Astrocyte (in vitro differentiated cells and primary cell): Measurements from ENCODE around the gene SLC16A12. TPM values are rescaled to one million over a fixed set of nuclear protein-coding genes. Genes with fewer than 3 reads are reported as not detected.

ENCODE experiments used
- DNase-seq: peaks from one replicate; pipeline ENCODE4 v3.0.0-alpha.2; 2010; ENCODE audit warnings: low read depth
- FAIRE-seq: peaks from 2 replicates; lab custom pipeline; 2011; peaks lifted over from hg19 to GRCh38; lab: Jason Lieb, UNC
- H2AFZ ChIP-seq: 2 replicates; pipeline ENCODE4 v1.6.0; 2012; ENCODE audit warnings: low read depth, low read length, inconsistent platforms
- H3K27ac ChIP-seq: 2 replicates; pipeline ENCODE4 v1.5.1; 2011; ENCODE audit warnings: low read depth, low read length, inconsistent platforms
- H3K27me3 ChIP-seq: 2 replicates; pipeline ENCODE4 v1.6.0; 2011; ENCODE audit warnings: low read length, inconsistent platforms; ENCODE audit not compliant: insufficient read depth
- H3K36me3 ChIP-seq: 2 replicates; pipeline ENCODE4 v1.5.1; 2011; ENCODE audit warnings: low read length, inconsistent platforms; ENCODE audit not compliant: insufficient read depth
- H3K4me1 ChIP-seq: 2 replicates; pipeline ENCODE4 v1.5.1; 2011; ENCODE audit warnings: low read length, inconsistent platforms; ENCODE audit not compliant: insufficient read depth
- H3K4me2 ChIP-seq: 2 replicates; pipeline ENCODE4 v1.6.0; 2012; ENCODE audit warnings: low read length, inconsistent platforms
- H3K4me3 ChIP-seq: 2 replicates; pipeline ENCODE4 v1.5.1; 2011; ENCODE audit warnings: low read depth, mild to moderate bottlenecking, low read length, inconsistent platforms; ENCODE audit not compliant: insufficient read depth
- H3K79me2 ChIP-seq: 2 replicates; pipeline ENCODE4 v1.6.0; 2012; ENCODE audit warnings: mild to moderate bottlenecking, low read length, inconsistent platforms; ENCODE audit not compliant: insufficient read depth
- H3K9ac ChIP-seq: 2 replicates; pipeline ENCODE4 v1.6.0; 2012; ENCODE audit warnings: mild to moderate bottlenecking, low read length, inconsistent platforms
- H3K9me3 ChIP-seq: 2 replicates; pipeline ENCODE4 v1.5.1; 2012; ENCODE audit warnings: low read depth, mild to moderate bottlenecking, low read length, inconsistent platforms; ENCODE audit not compliant: insufficient read depth
- H4K20me1 ChIP-seq: 2 replicates; pipeline ENCODE4 v1.6.0; 2012; ENCODE audit warnings: low read length, inconsistent platforms; ENCODE audit not compliant: insufficient read depth
- H3K27ac Mint-ChIP-seq: one replicate; pipeline ENCODE4 v1.8.0; 2021; ENCODE audit warnings: mild to moderate bottlenecking, mixed read lengths; ENCODE audit not compliant: unreplicated experiment
- H3K27me3 Mint-ChIP-seq: one replicate; pipeline ENCODE4 v1.8.0; 2021; ENCODE audit warnings: low read depth, mixed read lengths; ENCODE audit not compliant: unreplicated experiment
- H3K36me3 Mint-ChIP-seq: one replicate; pipeline ENCODE4 v1.8.0; 2021; ENCODE audit warnings: low read depth, mixed read lengths; ENCODE audit not compliant: unreplicated experiment
- H3K4me1 Mint-ChIP-seq: one replicate; pipeline ENCODE4 v1.8.0; 2021; ENCODE audit warnings: low read depth, mixed read lengths; ENCODE audit not compliant: unreplicated experiment
- H3K4me3 Mint-ChIP-seq: one replicate; pipeline ENCODE4 v1.8.0; 2021; ENCODE audit warnings: mild to moderate bottlenecking, moderate library complexity, mixed read lengths; ENCODE audit not compliant: unreplicated experiment
- H3K9me3 Mint-ChIP-seq: one replicate; pipeline ENCODE4 v1.8.0; 2021; ENCODE audit warnings: mild to moderate bottlenecking, mixed read lengths; ENCODE audit not compliant: unreplicated experiment
- CTCF ChIP-seq: IDR thresholded peaks from 2 replicates; pipeline ENCODE4 v1.5.1; 2011; ENCODE audit warnings: low read depth, mild to moderate bottlenecking, inconsistent platforms, low read length, moderate library complexity; ENCODE audit not compliant: insufficient read depth
- EZH2 ChIP-seq: IDR thresholded peaks from 2 replicates; pipeline ENCODE4 v1.6.1; 2012; ENCODE audit warnings: mild to moderate bottlenecking, low read length, inconsistent platforms; ENCODE audit not compliant: insufficient read depth
- total RNA-seq: library from RNA; stranded (reverse); gene quantifications from 2 replicates; pipeline ENCODE4 v1.2.1, GENCODE V29; 2021

SLC16A12 gene
- total RNA-seq, 1 donor from 2014 or later: 0.59 TPM

- H3K27ac Mint-ChIP-seq: no peak overlapping the region
- H3K9ac ChIP-seq: peak overlapping the region; percentile 22
- H3K9me3 ChIP-seq: no peaks in the 10 kb centered on the region
- no peak overlapping the region for H3K4me3 ChIP-seq
- DNase-seq (no peak), FAIRE-seq (no peak)
- H3K27me3 ChIP-seq: no peaks in the 10 kb centered on the region
- peaks cover 26% of the 10 kb centered on the region for H3K4me1 Mint-ChIP-seq
- TF ChIP-seq CTCF: no peak
- no peak for TF ChIP-seq EZH2
- peak overlapping the region; percentile 27 for H2AFZ ChIP-seq
- H3K27me3 Mint-ChIP-seq: peaks cover 2% of the 10 kb centered on the region
- H3K27ac ChIP-seq: peak overlapping the region; percentile 66
- no peaks in the 10 kb centered on the region for H3K9me3 Mint-ChIP-seq
- no peaks in the 10 kb centered on the region for H3K36me3 ChIP-seq
- H3K79me2 ChIP-seq: no peaks in the 10 kb centered on the region
- H4K20me1 ChIP-seq: no peaks in the 10 kb centered on the region
- no peaks in the 10 kb centered on the region for H3K36me3 Mint-ChIP-seq
- peak overlapping the region; percentile 49 for H3K4me2 ChIP-seq
- peaks cover 34% of the 10 kb centered on the region for H3K4me1 ChIP-seq
- no peak overlapping the region for H3K4me3 Mint-ChIP-seq
Measured at GRCh38 chr10:89476150-89476549, 59.2 kb downstream of the SLC16A12 start.

- Mint-ChIP-seq H3K36me3 (no peaks in the 10 kb centered on the region), H3K4me1 (peaks cover 27% of the 10 kb centered on the region), H3K27ac (no peak overlapping the region), H3K9me3 (no peaks in the 10 kb centered on the region), H3K4me3 (no peak overlapping the region), H3K27me3 (peaks cover 2% of the 10 kb centered on the region)
- no peaks in the 10 kb centered on the region for H4K20me1 ChIP-seq
- H3K9ac ChIP-seq: peak overlapping the region; percentile 22
- H3K79me2 ChIP-seq: no peaks in the 10 kb centered on the region
- no peak for TF ChIP-seq CTCF
- TF ChIP-seq EZH2: no peak
- peak overlapping the region; percentile 66 for H3K27ac ChIP-seq
- H2AFZ ChIP-seq: peak overlapping the region; percentile 41
- no peak overlapping the region for H3K4me3 ChIP-seq
- DNase-seq: peak; percentile 44
- no peaks in the 10 kb centered on the region for H3K9me3 ChIP-seq
- no peak for FAIRE-seq
- no peaks in the 10 kb centered on the region for H3K36me3 ChIP-seq
- peaks cover 33% of the 10 kb centered on the region for H3K4me1 ChIP-seq
- no peaks in the 10 kb centered on the region for H3K27me3 ChIP-seq
- H3K4me2 ChIP-seq: peak overlapping the region; percentile 49
Measured at GRCh38 chr10:89475591-89475998, 59.8 kb downstream of the SLC16A12 start.

- H3K36me3 Mint-ChIP-seq: no peaks in the 10 kb centered on the region
- no peak overlapping the region for H3K4me3 Mint-ChIP-seq
- H3K79me2 ChIP-seq: no peaks in the 10 kb centered on the region
- TF ChIP-seq CTCF: no peak
- no peak for TF ChIP-seq EZH2
- H3K4me2 ChIP-seq: no peak overlapping the region
- H3K27me3 ChIP-seq: no peaks in the 10 kb centered on the region
- no peak for DNase-seq
- no peak overlapping the region for H3K9ac ChIP-seq
- H2AFZ ChIP-seq: no peak overlapping the region
- H3K27ac Mint-ChIP-seq: no peak overlapping the region
- no peaks in the 10 kb centered on the region for H3K9me3 ChIP-seq
- no peaks in the 10 kb centered on the region for H3K9me3 Mint-ChIP-seq
- peaks cover 2% of the 10 kb centered on the region for H3K27me3 Mint-ChIP-seq
- FAIRE-seq: no peak
- H3K4me3 ChIP-seq: no peak overlapping the region
- peaks cover 28% of the 10 kb centered on the region for H3K4me1 Mint-ChIP-seq
- no peaks in the 10 kb centered on the region for H3K36me3 ChIP-seq
- no peaks in the 10 kb centered on the region for H4K20me1 ChIP-seq
- no peak overlapping the region for H3K27ac ChIP-seq
- H3K4me1 ChIP-seq: peaks cover 33% of the 10 kb centered on the region
Measured at GRCh38 chr10:89475125-89475524, 60.3 kb downstream of the SLC16A12 start.
